Measurements from ENCODE around the gene UNC79. TPM values are rescaled to one million over a fixed set of nuclear protein-coding genes. Genes with fewer than 3 reads are reported as not detected.

UNC79 gene
- total RNA-seq, 2 experiments from 2014 or later, result 0.05 TPM; not detected in 1

- CTCF ChIA-PET, result interaction anchor here (0.6 kb wide), 1 partner anchor 132 kb away, joined by 3 read pairs; no protein-coding TSS in a partner anchor
Measured at GRCh38 chr14:93686268-93686667, 255.5 kb downstream of the UNC79 start.

GRCh38 chr14:93688239-93688666 lies 257.5 kb downstream of the UNC79 start:
- H3K27me3 Mint-ChIP-seq, result peaks cover 28% of the 10 kb centered on the region
- POLR2A ChIA-PET, result no interaction called here
- no peaks in the 10 kb centered on the region for H3K9me3 Mint-ChIP-seq

More at GRCh38 chr14:93686268-93686667, 255.5 kb downstream of the UNC79 start:
- POLR2A ChIA-PET, result no interaction called here
- intact Hi-C loops (cut with micrococcal nuclease), result no loop called here
- H3K27me3 Mint-ChIP-seq, result peaks cover 30% of the 10 kb centered on the region
- DNase-seq, result no peak
- H3K9me3 Mint-ChIP-seq, result no peaks in the 10 kb centered on the region
- no peaks in the 10 kb centered on the region for H3K4me1 Mint-ChIP-seq (ENCODE audit: low read depth)
- no peaks in the 10 kb centered on the region for H3K36me3 Mint-ChIP-seq
- H3K27ac Mint-ChIP-seq, result no peak overlapping the region
- H3K4me3 Mint-ChIP-seq, result no peak overlapping the region

GRCh38 chr14:93688820-93689219 lies 258.1 kb downstream of the UNC79 start:
- no peak overlapping the region for H3K4me3 Mint-ChIP-seq
- ChIA-PET CTCF (interaction anchor here (1.1 kb wide), 1 partner anchor 205 kb away, joined by 4 read pairs; no protein-coding TSS in a partner anchor), POLR2A (no interaction called here)
- no peak for DNase-seq
- H3K9me3 Mint-ChIP-seq, result no peaks in the 10 kb centered on the region
- peaks cover 28% of the 10 kb centered on the region for H3K27me3 Mint-ChIP-seq
- no peaks in the 10 kb centered on the region for H3K4me1 Mint-ChIP-seq (ENCODE audit: low read depth)
- no peaks in the 10 kb centered on the region for H3K36me3 Mint-ChIP-seq
- no peak overlapping the region for H3K27ac Mint-ChIP-seq
- intact Hi-C loops (cut with micrococcal nuclease), result no loop called here

More at GRCh38 chr14:93688239-93688666, 257.5 kb downstream of the UNC79 start:
- CTCF ChIA-PET, result no interaction called here
- Mint-ChIP-seq H3K36me3 (no peaks in the 10 kb centered on the region), H3K4me1 (ENCODE audit: low read depth) (no peaks in the 10 kb centered on the region), H3K4me3 (no peak overlapping the region), H3K27ac (no peak overlapping the region)
- DNase-seq, result no peak
- intact Hi-C loops (cut with micrococcal nuclease), result no loop called here

- Mint-ChIP-seq H3K27ac (no peak overlapping the region), H3K4me3 (no peak overlapping the region), H3K9me3 (no peaks in the 10 kb centered on the region), H3K36me3 (no peaks in the 10 kb centered on the region), H3K4me1 (ENCODE audit: low read depth) (no peaks in the 10 kb centered on the region), H3K27me3 (peaks cover 27% of the 10 kb centered on the region)
- POLR2A ChIA-PET, result no interaction called here
- intact Hi-C loops (cut with micrococcal nuclease), result no loop called here
- CTCF ChIA-PET, result no interaction called here
- no peak for DNase-seq
Measured at GRCh38 chr14:93690146-93690545, 259.4 kb downstream of the UNC79 start.

- H3K27ac Mint-ChIP-seq, result no peak overlapping the region
- peaks cover 24% of the 10 kb centered on the region for H3K27me3 Mint-ChIP-seq
- H3K4me1 Mint-ChIP-seq (ENCODE audit: low read depth), result no peaks in the 10 kb centered on the region
- no peak for DNase-seq
- H3K9me3 Mint-ChIP-seq, result no peaks in the 10 kb centered on the region
- no peaks in the 10 kb centered on the region for H3K36me3 Mint-ChIP-seq
- no peak overlapping the region for H3K4me3 Mint-ChIP-seq
- intact Hi-C loops (cut with micrococcal nuclease), result no loop called here
- ChIA-PET POLR2A (no interaction called here), CTCF (no interaction called here)
Measured at GRCh38 chr14:93691042-93691780, 260.5 kb downstream of the UNC79 start.

GRCh38 chr14:93693914-93694313 lies 263.2 kb downstream of the UNC79 start:
- Mint-ChIP-seq H3K27ac (no peak overlapping the region), H3K9me3 (peaks cover 3% of the 10 kb centered on the region), H3K36me3 (no peaks in the 10 kb centered on the region), H3K4me3 (no peak overlapping the region), H3K27me3 (peaks cover 10% of the 10 kb centered on the region), H3K4me1 (ENCODE audit: low read depth) (no peaks in the 10 kb centered on the region)
- POLR2A ChIA-PET, result no interaction called here
- CTCF ChIA-PET, result no interaction called here
- no peak for DNase-seq
- intact Hi-C loops (cut with micrococcal nuclease), result no loop called here

- no peak overlapping the region for H3K27ac Mint-ChIP-seq
- H3K4me3 Mint-ChIP-seq, result no peak overlapping the region
- CTCF ChIA-PET, result no interaction called here
- H3K4me1 Mint-ChIP-seq (ENCODE audit: low read depth), result no peaks in the 10 kb centered on the region
- intact Hi-C loops (cut with micrococcal nuclease), result no loop called here
- no peaks in the 10 kb centered on the region for H3K36me3 Mint-ChIP-seq
- POLR2A ChIA-PET, result no interaction called here
- DNase-seq, result no peak
- peaks cover 13% of the 10 kb centered on the region for H3K9me3 Mint-ChIP-seq
- peaks cover 13% of the 10 kb centered on the region for H3K27me3 Mint-ChIP-seq
Measured at GRCh38 chr14:93700928-93701327, 270.2 kb downstream of the UNC79 start.

GRCh38 chr14:93701562-93701961 lies 270.8 kb downstream of the UNC79 start:
- CTCF ChIA-PET, result no interaction called here
- no peak for DNase-seq
- Mint-ChIP-seq H3K9me3 (peaks cover 13% of the 10 kb centered on the region), H3K36me3 (no peaks in the 10 kb centered on the region), H3K27me3 (peaks cover 13% of the 10 kb centered on the region), H3K27ac (no peak overlapping the region), H3K4me3 (no peak overlapping the region), H3K4me1 (ENCODE audit: low read depth) (no peaks in the 10 kb centered on the region)
- POLR2A ChIA-PET, result no interaction called here
- intact Hi-C loops (cut with micrococcal nuclease), result no loop called here

GRCh38 chr14:93702946-93703345 lies 272.2 kb downstream of the UNC79 start:
- H3K27ac Mint-ChIP-seq, result no peak overlapping the region
- H3K36me3 Mint-ChIP-seq, result no peaks in the 10 kb centered on the region
- intact Hi-C loops (cut with micrococcal nuclease), result no loop called here
- no peak for DNase-seq
- peaks cover 13% of the 10 kb centered on the region for H3K27me3 Mint-ChIP-seq
- H3K4me1 Mint-ChIP-seq (ENCODE audit: low read depth), result no peaks in the 10 kb centered on the region
- H3K9me3 Mint-ChIP-seq, result peaks cover 13% of the 10 kb centered on the region
- no peak overlapping the region for H3K4me3 Mint-ChIP-seq
- POLR2A ChIA-PET, result no interaction called here
- CTCF ChIA-PET, result no interaction called here

- intact Hi-C loops (cut with micrococcal nuclease), result no loop called here
- ChIA-PET POLR2A (no interaction called here), CTCF (no interaction called here)
- DNase-seq, result no peak
- Mint-ChIP-seq H3K36me3 (no peaks in the 10 kb centered on the region), H3K27ac (no peak overlapping the region), H3K4me1 (ENCODE audit: low read depth) (no peaks in the 10 kb centered on the region), H3K9me3 (peaks cover 10% of the 10 kb centered on the region), H3K4me3 (no peak overlapping the region), H3K27me3 (peaks cover 13% of the 10 kb centered on the region)
Measured at GRCh38 chr14:93703941-93704340, 273.2 kb downstream of the UNC79 start.

GRCh38 chr14:93705513-93706156 lies 274.9 kb downstream of the UNC79 start:
- H3K4me1 Mint-ChIP-seq (ENCODE audit: low read depth), result no peaks in the 10 kb centered on the region
- intact Hi-C loops (cut with micrococcal nuclease), result no loop called here
- no peak for DNase-seq
- H3K27me3 Mint-ChIP-seq, result peaks cover 13% of the 10 kb centered on the region
- H3K27ac Mint-ChIP-seq, result no peak overlapping the region
- no peaks in the 10 kb centered on the region for H3K9me3 Mint-ChIP-seq
- CTCF ChIA-PET, result no interaction called here
- POLR2A ChIA-PET, result no interaction called here
- H3K36me3 Mint-ChIP-seq, result no peaks in the 10 kb centered on the region
- H3K4me3 Mint-ChIP-seq, result no peak overlapping the region

GRCh38 chr14:93706360-93706955 lies 275.7 kb downstream of the UNC79 start:
- ChIA-PET CTCF (no interaction called here), POLR2A (no interaction called here)
- Mint-ChIP-seq H3K9me3 (no peaks in the 10 kb centered on the region), H3K27ac (no peak overlapping the region), H3K36me3 (no peaks in the 10 kb centered on the region), H3K4me1 (ENCODE audit: low read depth) (no peaks in the 10 kb centered on the region), H3K27me3 (peaks cover 13% of the 10 kb centered on the region), H3K4me3 (no peak overlapping the region)
- DNase-seq, result no peak
- intact Hi-C loops (cut with micrococcal nuclease), result no loop called here

GRCh38 chr14:93707475-93707874 lies 276.7 kb downstream of the UNC79 start:
- H3K9me3 Mint-ChIP-seq, result no peaks in the 10 kb centered on the region
- no peaks in the 10 kb centered on the region for H3K4me1 Mint-ChIP-seq (ENCODE audit: low read depth)
- no peaks in the 10 kb centered on the region for H3K36me3 Mint-ChIP-seq
- no peak overlapping the region for H3K4me3 Mint-ChIP-seq
- ChIA-PET POLR2A (no interaction called here), CTCF (no interaction called here)
- peaks cover 11% of the 10 kb centered on the region for H3K27me3 Mint-ChIP-seq
- DNase-seq, result no peak
- no peak overlapping the region for H3K27ac Mint-ChIP-seq
- intact Hi-C loops (cut with micrococcal nuclease), result no loop called here

All from activated CD4-positive, alpha-beta memory T cell treated with anti-CD3 and anti-CD28 coated beads for 36 hours (primary cell).